Embryonic facial prominence (tissue), 1 donor: ENCODE data around the gene ZNF135.
A peak's percentile ranks its signal among the peaks of the same experiment; 100 is the strongest.

ENCODE experiments used
- DNase-seq: peaks from one replicate; pipeline ENCODE4 v3.0.0-alpha.2; 2016; ENCODE audit errors: extremely low spot score

The ZNF135 gene

DNA sequence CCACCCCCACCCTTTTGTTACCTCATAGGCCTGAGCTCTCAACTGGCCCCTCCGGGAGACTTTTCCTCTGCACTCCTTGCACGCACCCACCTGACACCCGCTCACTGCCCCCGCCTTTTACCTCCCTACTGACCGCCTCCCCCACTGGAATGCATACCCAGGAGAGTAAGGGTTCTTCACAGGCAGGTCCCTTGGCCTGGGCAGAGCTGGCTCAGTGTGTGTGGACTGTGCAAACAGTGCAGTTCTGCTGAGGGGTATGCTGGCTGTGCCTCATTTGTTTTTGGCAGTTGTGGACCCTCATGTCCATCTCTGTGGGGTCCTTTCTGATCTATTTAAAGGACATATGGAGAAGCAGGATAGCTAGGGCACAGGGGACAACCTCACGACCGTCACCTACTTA, 34.0 kb downstream of the ZNF135 start:
- DNase-seq = no peak

DNA sequence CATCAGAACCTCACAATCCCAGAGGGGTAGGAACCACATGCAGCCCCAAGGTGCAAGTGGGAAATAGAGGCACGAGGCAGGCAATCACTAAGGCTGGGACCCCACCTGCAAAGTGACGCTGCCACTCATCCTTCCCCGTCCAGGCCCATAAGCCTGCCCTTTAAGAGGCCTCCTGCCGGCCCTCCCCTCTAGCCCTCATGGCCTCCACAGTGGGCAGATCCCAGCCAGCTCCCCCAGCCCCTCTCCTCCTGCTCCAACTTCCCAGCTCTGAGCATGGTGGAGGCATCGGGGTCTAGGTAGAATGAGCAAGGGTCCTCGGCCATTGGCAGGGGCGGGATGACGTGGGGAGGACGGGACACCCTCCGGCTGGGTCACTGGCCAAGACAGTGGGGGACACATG, 36.2 kb downstream of the ZNF135 start:
- DNase-seq = no peak

DNA sequence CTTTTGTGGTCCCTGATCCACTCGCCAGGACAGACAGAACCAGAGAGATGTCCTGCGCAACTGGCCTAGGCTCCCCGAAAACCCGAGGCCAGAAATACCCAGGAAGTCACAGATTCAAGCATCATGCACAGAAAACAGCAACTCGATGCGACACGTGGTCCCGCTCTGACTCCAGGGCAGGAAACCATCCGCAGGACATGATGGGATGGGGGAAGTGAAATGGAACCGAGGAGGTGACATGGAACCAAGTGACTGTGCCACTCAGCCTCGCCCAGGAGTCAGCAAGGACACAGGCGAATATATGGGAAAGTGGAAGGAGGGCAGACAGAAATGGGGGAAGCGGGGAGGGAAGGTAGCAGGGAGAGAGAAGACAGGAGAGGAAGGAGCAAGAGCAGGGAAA, 37.8 kb downstream of the ZNF135 start:
- DNase-seq = no peak

DNA sequence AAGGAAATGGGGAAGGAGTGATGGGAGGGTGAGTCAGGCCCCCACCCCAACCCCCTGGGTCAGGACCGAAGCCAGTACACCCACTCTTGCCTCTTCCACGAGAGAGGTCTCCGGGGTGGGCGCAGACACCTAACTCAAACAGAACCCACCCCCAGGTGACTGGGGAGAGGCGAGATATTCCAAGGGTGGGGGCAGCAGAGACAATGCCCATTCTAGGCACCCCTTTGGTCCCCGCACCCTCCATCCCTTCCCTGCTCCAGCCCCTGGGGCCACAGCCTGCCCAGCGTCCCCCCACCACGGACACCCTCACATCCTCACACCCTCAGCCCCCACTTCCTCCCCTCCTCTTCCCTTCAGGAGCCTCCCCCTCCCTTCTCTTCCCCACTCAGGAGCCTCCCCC, 38.3 kb downstream of the ZNF135 start:
- DNase-seq = no peak

DNA sequence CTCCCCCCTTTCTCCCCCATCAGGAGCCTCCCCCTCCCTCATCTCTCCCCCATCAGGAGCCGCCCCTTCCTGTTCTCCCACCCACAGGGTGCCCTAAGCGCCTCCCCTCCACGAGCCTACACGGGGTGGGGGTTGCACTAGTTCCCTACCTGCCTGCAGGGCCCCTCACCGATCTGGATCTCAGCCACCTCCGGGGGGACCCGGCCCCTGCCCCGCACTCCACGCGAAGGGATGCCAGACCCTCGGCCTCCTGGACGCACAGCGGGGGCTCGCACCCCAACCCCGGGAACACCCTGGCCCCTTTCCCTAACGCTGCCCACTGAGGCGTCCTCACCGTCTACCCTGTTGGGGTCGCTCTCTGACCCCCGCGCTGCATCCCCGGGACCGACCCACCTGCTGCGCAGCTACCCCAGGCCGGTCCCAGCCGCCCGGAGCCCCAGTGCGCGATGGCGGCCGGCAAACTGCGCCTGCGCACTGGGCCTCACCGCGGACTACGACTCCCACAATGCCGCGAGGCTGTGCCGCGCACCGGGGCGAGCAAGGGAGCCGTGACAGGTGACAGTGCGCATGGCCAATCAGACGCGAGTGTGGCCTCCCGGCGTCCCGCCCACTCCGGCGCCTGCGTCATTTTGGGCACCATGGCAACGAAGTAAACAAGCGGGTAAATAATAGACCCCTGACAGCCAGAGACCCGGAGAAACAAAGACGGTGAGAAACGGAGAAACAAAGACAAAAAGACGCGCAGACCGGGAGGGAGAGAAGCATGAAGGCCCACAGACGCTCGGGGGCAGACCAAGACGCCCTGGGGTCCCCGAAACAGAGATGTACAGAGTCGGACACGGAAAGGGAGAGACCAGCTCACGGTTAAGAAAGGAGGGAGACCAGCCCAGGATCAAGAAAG, 38.9 kb downstream of the ZNF135 start, which contains the start of gene ZSCAN18:
ZSCAN18 (minus strand) TSS at position 451 of the 901 bp plus-strand sequence. CDS start 7,964 bp downstream, outside the sequence.
- peak; percentile 97 for DNase-seq

DNA sequence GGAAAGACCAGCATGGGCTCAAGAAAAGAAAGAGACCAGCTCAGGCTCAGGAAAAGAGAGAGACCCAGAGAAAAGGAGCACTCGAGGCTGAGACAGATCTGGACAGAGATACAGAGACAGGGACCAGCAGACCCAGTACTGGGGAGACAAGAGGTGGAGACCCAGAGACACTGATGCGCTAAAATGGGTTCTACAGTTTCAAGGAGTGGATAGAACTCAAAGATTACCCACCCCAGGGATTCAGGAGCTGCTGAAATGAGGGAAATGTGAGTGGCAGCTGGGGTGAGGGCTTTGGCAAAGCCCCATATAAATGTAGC, 39.6 kb downstream of the ZNF135 start:
- DNase-seq = no peak

DNA sequence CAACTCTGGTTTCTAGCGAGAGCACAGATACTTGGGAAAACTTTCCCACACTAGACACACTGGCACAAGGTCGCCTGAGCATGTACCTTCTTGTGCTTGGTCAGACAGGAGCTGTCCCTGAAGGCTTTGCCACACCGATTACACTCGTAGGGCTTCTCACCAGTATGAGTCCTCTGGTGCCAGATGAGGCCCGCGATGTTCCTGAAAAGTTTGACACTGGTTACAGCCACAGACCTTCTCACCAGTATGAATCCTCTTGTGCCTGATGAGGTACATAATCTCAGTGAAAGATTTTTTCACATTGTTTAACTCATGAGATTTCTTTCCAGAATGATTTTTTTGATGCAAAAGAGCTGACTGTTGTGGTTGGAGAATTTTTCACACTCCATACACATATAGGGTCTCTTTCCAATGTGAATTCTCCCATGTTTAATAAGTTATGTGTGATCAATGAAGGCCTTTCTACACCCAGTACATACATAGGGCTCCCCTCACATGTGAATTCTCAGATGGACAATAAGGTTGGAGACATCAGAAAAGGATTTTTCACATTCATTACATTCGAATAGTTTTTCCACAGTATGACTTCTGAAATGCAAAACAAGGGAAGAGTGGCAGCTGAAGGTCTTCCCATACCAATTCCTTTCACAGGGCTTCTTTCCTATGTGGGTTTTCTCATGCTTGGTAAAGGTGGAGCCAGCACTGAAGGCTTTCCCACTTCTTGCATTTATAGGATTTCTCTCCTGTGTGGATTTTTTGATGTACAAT, 48.9 kb downstream of the ZNF135 start:
- no peak for DNase-seq

DNA sequence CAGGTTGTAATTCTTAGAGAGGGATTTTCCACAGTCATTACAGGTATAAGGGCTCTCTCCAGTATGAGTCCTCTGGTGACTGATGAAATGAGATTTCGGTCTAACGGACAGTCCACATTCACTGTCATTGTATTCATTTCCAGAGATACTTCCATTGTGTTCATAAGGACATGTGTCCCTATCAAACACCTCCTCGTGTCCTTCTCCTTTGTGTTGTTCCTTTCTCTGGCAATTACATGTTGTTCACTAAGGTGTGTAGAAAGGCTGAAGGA, 49.4 kb downstream of the ZNF135 start:
- no peak for DNase-seq

DNA sequence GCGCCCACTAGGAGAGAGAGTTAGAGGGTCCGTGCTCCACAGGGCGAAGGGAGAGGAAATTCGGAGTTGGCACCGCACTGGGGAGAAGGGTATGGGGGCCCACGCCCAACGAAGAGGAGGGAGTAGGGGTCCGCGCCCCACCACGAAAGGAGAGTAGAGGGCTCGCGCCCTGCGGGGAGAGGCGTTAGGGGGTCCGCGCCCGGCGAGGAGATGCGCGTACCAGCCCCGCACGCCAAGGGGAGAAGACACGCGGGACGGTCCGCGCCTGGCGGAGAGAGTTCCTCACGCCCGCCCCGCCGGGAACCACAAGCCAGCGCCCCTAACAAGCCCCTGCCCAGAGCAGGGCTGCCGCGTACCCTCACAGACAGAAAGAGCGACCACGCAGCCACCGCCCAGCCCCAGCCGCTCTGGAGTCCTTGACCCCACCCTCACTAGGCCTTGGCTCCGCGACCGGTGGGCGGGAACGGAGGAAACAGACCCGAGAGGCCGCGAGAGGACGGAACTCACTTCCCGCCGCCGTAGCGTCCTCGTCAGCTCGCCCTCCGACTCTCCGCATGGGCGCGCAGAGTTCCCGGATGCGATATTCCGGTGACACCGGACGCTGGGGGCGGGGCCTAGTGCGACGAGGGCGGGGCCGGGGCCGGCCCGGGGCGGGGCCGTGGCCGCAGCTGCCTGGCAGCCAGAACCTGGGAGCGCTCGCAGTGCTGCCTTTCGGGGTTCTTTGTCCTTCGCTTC, 58.9 kb downstream of the ZNF135 start:
- DNase-seq = no peak

DNA sequence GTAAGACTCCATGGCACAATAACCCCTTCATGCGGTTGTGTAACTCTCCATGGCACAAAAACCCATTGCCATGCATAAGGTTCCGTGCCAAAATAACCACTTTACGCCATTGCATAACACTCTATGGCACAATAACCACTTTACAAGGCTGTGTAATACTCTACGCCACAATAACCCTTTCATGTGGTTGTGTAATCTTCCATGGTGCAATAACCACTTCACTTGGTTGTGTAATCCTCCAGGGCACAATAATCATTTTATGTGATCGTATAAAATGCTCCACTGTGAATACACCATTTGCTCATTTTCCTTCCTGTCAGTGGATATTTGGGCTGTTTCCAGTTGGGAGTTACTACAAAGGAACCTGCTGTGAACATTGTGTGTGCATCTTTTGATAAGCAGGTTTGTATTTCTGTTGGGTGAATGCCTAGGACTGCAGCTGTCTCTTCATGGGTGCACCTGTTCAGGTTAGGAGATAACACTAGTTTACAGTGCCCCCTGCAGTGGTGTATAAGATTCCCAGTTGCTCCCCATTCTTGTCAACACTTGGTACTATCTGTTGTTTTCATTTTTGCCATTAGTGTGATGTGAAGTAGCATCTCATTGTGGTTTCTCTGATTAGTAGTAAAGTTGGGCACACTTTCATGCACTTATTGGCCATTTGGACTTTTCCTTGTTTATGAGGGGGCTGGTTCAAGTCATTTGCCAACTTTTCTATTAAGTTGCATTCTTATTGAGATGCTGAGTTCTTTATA, 60.1 kb downstream of the ZNF135 start:
- no peak for DNase-seq
